K562 (cell line): ENCODE results near the gene ZNF296. TPM values are rescaled to one million over a fixed set of nuclear protein-coding genes. Genes with fewer than 3 reads are reported as not detected.

Experiments
- EHMT2 ChIP-seq: fragments of 450-650 bp; IDR thresholded peaks from 2 replicates; pipeline ENCODE4 v1.6.1; 2018; ENCODE audit warnings: antibody characterized with exemption
- MIER1 ChIP-seq: fragments of 450-650 bp; IDR thresholded peaks from 2 replicates; pipeline ENCODE4 v1.6.1; 2016; ENCODE audit warnings: antibody characterized with exemption, mild to moderate bottlenecking, low read depth
- NCOA1 ChIP-seq: fragments of 450-650 bp; IDR thresholded peaks from 2 replicates; pipeline ENCODE4 v1.6.1; 2016; ENCODE audit warnings: low read depth
- SAP30 ChIP-seq: fragments of 200-600 bp; sonication (generic); IDR thresholded peaks from 2 replicates; pipeline ENCODE4 v1.6.1; 2012; ENCODE audit warnings: borderline replicate concordance, low read depth, mild to moderate bottlenecking, moderate library complexity, low read length, control low read depth, inconsistent platforms; ENCODE audit not compliant: insufficient read depth, poor library complexity, severe bottlenecking
- TOE1 ChIP-seq, 2 experiments: fragments of 450-650 bp in 1 of 2; sonication (generic) in 1 of 2; formaldehyde crosslinking in 1 of 2; IDR thresholded peaks; 2 replicates each; pipeline versions ENCODE4 v1.7.1 to v1.8.0; 2016 to 2022; ENCODE audit warnings: borderline replicate concordance in 2 of 2, mild to moderate bottlenecking in 2 of 2, antibody characterized with exemption in 1 of 2, inconsistent platforms in 1 of 2, low read depth in 1 of 2, missing genetic modification reagents in 1 of 2, moderate library complexity in 1 of 2
- U2AF2 ChIP-seq: fragments of 200-400 bp; formaldehyde crosslinking; optimal IDR thresholded peaks from 2 replicates; pipeline ENCODE3; 2017; ENCODE audit warnings: low read depth, mild to moderate bottlenecking, low read length
- ZNF707 ChIP-seq: fragments of 250-450 bp; sonication (Bioruptor Pico); conservative IDR thresholded peaks from 2 replicates; pipeline ENCODE4 v1.8.0; 2022; ENCODE audit warnings: inconsistent platforms, mild to moderate bottlenecking, moderate library complexity
- polyA plus RNA-seq, 8 experiments: library from polyadenylated mRNA; depleted of rRNA in 4 of 8; stranded (reverse) in 5 of 8; unstranded in 3 of 8; fragments of >200 nt; fragmentation: Nextera tagmentation in 2 of 8; fragmentation: Illumina TruSeq in 1 of 8; extraction: Ambion mirVana in 2 of 8; extraction: Trizol in 1 of 8; gene quantifications; 2 replicates each; pipeline versions ENCODE4 v1.2.1 to v1.2.3, GENCODE V29; 2011 to 2014; ENCODE audit warnings: inconsistent platforms in 1 of 8, missing spikeins in 1 of 8
- total RNA-seq, 7 experiments: library from RNA; depleted of rRNA in 6 of 7; stranded (reverse); fragments of >200 nt in 6 of 7; fragmentation: Illumina TruSeq in 2 of 7; extraction: Trizol in 2 of 7; gene quantifications; 2 replicates each; pipeline versions ENCODE4 v1.2.1 to v1.2.3, GENCODE V29; 2011 to 2021; ENCODE audit warnings: low replicate concordance in 1 of 7
- TF ChIP-seq, protein P1 (sequence below): fragments of 250-450 bp; sonication (Bioruptor Pico); IDR thresholded peaks from 2 replicates; pipeline ENCODE4 v1.4.0; 2020
- TF ChIP-seq, protein P2 (sequence below): fragments of 250-450 bp; sonication (Bioruptor Pico); IDR thresholded peaks from 2 replicates; pipeline ENCODE4 v1.4.0; 2020; ENCODE audit warnings: mild to moderate bottlenecking, moderate library complexity
- TF ChIP-seq, protein P3 (sequence below): fragments of 250-450 bp; sonication (Bioruptor Pico); IDR thresholded peaks from 2 replicates; pipeline ENCODE4 v1.8.0; 2021; ENCODE audit warnings: mild to moderate bottlenecking, moderate library complexity

ZNF296 gene
- total and polyA plus RNA-seq, 9 of the 15 experiments (the other 6 are each of a cell fraction or from before 2014, with no cell fraction given), result 0.03 to 8.8 (median 0.47) TPM; not detected in 1

DNA sequence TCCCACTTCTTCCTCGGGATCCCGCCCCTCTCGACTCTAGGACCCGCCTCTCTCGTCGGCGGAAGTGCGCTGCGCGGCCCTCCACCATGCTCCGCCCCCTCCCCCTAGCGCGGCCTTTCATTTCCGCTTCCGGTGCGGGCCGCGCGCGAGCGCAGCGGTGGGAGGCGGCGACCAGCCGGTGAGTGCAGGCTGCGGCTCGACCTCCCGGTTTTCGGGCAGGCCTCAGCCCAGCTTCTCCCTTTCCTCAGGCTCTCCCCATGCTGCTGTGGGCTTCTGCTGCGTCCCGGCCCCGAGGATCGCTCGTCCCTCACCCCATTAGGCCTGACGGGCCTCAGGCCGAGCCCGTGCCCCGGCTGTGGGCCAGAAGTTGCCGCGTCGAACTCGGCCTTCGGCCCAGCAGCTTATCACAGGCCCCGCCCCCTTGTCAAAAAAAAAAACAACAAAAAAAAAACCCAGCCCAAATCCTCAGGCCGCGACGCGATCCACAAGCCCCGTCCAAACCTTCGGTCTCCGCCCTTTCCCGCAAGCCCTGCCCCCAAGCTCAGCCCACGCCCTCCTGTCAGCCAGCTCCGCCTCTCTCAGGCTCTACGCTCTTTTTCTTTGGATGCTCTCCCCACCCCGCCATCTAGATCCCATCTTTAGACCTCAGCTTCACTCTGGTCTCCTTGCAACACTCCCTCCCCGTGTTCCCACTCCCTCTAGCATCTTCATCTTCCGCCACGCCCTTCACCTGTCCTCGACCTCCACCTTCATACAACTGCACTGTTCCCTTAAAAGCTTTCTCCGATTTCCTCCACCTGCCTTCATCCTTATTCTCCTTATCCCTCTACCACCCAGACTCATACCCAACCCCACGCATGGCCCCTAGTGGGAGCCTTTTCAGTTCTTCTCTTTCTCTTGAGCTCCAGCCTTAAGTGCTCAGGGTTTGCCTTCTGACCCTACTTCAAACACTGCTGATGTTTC, 37.1 kb downstream of the ZNF296 start, which contains the start of gene CLASRP (continued):
- TF ChIP-seq TOE1 (IDR thresholded peaks at IDR 0.05; ENCODE audit: borderline replicate concordance), result peak; percentile 31; the same call in 1 of the 2 replicates
- TF ChIP-seq TOE1 (CRISPR knock-in tag; IDR thresholded peaks at IDR 0.05; ENCODE audit: borderline replicate concordance, low read depth), result peak; percentile 82; the same call in 1 of the 2 replicates
- TF ChIP-seq, protein P1, sequence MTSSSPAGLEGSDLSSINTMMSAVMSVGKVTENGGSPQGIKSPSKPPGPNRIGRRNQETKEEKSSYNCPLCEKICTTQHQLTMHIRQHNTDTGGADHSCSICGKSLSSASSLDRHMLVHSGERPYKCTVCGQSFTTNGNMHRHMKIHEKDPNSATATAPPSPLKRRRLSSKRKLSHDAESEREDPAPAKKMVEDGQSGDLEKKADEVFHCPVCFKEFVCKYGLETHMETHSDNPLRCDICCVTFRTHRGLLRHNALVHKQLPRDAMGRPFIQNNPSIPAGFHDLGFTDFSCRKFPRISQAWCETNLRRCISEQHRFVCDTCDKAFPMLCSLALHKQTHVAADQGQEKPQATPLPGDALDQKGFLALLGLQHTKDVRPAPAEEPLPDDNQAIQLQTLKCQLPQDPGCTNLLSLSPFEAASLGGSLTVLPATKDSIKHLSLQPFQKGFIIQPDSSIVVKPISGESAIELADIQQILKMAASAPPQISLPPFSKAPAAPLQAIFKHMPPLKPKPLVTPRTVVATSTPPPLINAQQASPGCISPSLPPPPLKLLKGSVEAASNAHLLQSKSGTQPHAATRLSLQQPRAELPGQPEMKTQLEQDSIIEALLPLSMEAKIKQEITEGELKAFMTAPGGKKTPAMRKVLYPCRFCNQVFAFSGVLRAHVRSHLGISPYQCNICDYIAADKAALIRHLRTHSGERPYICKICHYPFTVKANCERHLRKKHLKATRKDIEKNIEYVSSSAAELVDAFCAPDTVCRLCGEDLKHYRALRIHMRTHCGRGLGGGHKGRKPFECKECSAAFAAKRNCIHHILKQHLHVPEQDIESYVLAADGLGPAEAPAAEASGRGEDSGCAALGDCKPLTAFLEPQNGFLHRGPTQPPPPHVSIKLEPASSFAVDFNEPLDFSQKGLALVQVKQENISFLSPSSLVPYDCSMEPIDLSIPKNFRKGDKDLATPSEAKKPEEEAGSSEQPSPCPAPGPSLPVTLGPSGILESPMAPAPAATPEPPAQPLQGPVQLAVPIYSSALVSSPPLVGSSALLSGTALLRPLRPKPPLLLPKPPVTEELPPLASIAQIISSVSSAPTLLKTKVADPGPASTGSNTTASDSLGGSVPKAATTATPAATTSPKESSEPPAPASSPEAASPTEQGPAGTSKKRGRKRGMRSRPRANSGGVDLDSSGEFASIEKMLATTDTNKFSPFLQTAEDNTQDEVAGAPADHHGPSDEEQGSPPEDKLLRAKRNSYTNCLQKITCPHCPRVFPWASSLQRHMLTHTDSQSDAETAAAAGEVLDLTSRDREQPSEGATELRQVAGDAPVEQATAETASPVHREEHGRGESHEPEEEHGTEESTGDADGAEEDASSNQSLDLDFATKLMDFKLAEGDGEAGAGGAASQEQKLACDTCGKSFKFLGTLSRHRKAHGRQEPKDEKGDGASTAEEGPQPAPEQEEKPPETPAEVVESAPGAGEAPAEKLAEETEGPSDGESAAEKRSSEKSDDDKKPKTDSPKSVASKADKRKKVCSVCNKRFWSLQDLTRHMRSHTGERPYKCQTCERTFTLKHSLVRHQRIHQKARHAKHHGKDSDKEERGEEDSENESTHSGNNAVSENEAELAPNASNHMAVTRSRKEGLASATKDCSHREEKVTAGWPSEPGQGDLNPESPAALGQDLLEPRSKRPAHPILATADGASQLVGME (CRISPR knock-in tag), result no peak
- no peak for TF ChIP-seq MIER1
- TF ChIP-seq, protein P2, sequence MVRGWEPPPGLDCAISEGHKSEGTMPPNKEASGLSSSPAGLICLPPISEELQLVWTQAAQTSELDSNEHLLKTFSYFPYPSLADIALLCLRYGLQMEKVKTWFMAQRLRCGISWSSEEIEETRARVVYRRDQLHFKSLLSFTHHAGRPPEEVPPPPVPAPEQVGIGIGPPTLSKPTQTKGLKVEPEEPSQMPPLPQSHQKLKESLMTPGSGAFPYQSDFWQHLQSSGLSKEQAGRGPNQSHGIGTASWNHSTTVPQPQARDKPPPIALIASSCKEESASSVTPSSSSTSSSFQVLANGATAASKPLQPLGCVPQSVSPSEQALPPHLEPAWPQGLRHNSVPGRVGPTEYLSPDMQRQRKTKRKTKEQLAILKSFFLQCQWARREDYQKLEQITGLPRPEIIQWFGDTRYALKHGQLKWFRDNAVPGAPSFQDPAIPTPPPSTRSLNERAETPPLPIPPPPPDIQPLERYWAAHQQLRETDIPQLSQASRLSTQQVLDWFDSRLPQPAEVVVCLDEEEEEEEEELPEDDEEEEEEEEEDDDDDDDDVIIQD (CRISPR knock-in tag), result no peak
- TF ChIP-seq, protein P3, sequence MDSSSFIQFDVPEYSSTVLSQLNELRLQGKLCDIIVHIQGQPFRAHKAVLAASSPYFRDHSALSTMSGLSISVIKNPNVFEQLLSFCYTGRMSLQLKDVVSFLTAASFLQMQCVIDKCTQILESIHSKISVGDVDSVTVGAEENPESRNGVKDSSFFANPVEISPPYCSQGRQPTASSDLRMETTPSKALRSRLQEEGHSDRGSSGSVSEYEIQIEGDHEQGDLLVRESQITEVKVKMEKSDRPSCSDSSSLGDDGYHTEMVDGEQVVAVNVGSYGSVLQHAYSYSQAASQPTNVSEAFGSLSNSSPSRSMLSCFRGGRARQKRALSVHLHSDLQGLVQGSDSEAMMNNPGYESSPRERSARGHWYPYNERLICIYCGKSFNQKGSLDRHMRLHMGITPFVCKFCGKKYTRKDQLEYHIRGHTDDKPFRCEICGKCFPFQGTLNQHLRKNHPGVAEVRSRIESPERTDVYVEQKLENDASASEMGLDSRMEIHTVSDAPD, result no peak
- TF ChIP-seq EHMT2, result no peak
- 0 out of 2 replicates have a peak, but pooled peaks have one; percentile 30 for TF ChIP-seq ZNF707
- peak; percentile 96 for TF ChIP-seq SAP30
- no peak for TF ChIP-seq NCOA1
- TF ChIP-seq U2AF2, result no peak
